Trophoblast cell (in vitro differentiated cells and primary cell): ENCODE results near the gene CCSAP. TPM values are rescaled to one million over a fixed set of nuclear protein-coding genes. Genes with fewer than 3 reads are reported as not detected.

Experiments used
- DNase-seq, 2 donors: peaks; one replicate each; pipeline ENCODE4 v3.0.0-alpha.2; 2016
- H2AFZ ChIP-seq: 2 replicates; pipeline ENCODE4 v1.6.1; 2013; ENCODE audit warnings: low read length, moderate library complexity, mild to moderate bottlenecking; ENCODE audit not compliant: insufficient read depth, poor library complexity
- H2AK5ac ChIP-seq: 2 replicates; pipeline ENCODE4 v1.6.1; 2013; ENCODE audit warnings: mild to moderate bottlenecking, low read length
- H2BK120ac ChIP-seq: 2 replicates; pipeline ENCODE4 v1.6.1; 2013; ENCODE audit warnings: low read length, mild to moderate bottlenecking, moderate library complexity; ENCODE audit not compliant: insufficient read depth, poor library complexity
- H2BK12ac ChIP-seq: 2 replicates; pipeline ENCODE4 v1.6.1; 2013; ENCODE audit warnings: mild to moderate bottlenecking, low read length, moderate library complexity
- H2BK5ac ChIP-seq: 2 replicates; pipeline ENCODE4 v1.6.1; 2013; ENCODE audit warnings: low read length, low read depth, moderate library complexity, mild to moderate bottlenecking; ENCODE audit not compliant: poor library complexity
- H3K14ac ChIP-seq: 2 replicates; pipeline ENCODE4 v1.6.1; 2013; ENCODE audit warnings: mild to moderate bottlenecking, low read length
- H3K18ac ChIP-seq: 2 replicates; pipeline ENCODE4 v1.6.1; 2013; ENCODE audit warnings: mild to moderate bottlenecking, low read length
- H3K23ac ChIP-seq: 2 replicates; pipeline ENCODE4 v1.6.1; 2013; ENCODE audit warnings: low read length
- H3K27ac ChIP-seq: 2 replicates; pipeline ENCODE4 v1.5.1; 2013; ENCODE audit warnings: low read depth, mild to moderate bottlenecking, inconsistent platforms, low read length, moderate library complexity
- H3K27me3 ChIP-seq: 2 replicates; pipeline ENCODE4 v1.6.1; 2013; ENCODE audit warnings: inconsistent platforms, mild to moderate bottlenecking, low read length, moderate library complexity; ENCODE audit not compliant: insufficient read depth
- H3K36me3 ChIP-seq, 2 experiments: 1 replicate in 1 of 2; 2 replicates in 1 of 2; pipeline ENCODE4 v1.6.1; 2013; ENCODE audit warnings: low read length in 2 of 2, mild to moderate bottlenecking in 2 of 2, moderate library complexity in 1 of 2; ENCODE audit not compliant: insufficient read depth in 2 of 2, control insufficient read depth in 1 of 2
- H3K4ac ChIP-seq: 2 replicates; pipeline ENCODE4 v1.6.1; 2013; ENCODE audit warnings: low read depth, mild to moderate bottlenecking, low read length, moderate library complexity
- H3K4me1 ChIP-seq, 2 experiments: 1 replicate in 1 of 2; 2 replicates in 1 of 2; pipeline ENCODE4 v1.6.1; 2013; ENCODE audit warnings: low read length in 2 of 2, mild to moderate bottlenecking in 2 of 2, moderate library complexity in 1 of 2; ENCODE audit not compliant: insufficient read depth in 2 of 2, control insufficient read depth in 1 of 2
- H3K4me2 ChIP-seq: 2 replicates; pipeline ENCODE4 v1.6.1; 2013; ENCODE audit warnings: inconsistent platforms, mild to moderate bottlenecking, low read length, moderate library complexity
- H3K4me3 ChIP-seq: 2 replicates; pipeline ENCODE4 v1.5.1; 2013; ENCODE audit warnings: mild to moderate bottlenecking, low read depth, low read length, inconsistent platforms
- H3K79me1 ChIP-seq: one replicate; pipeline ENCODE4 v1.6.1; 2013; ENCODE audit warnings: low read length
- H3K79me2 ChIP-seq: 2 replicates; pipeline ENCODE4 v1.6.1; 2013; ENCODE audit warnings: low read length, mild to moderate bottlenecking; ENCODE audit not compliant: control insufficient read depth, insufficient read depth, poor library complexity
- H3K9ac ChIP-seq: 2 replicates; pipeline ENCODE4 v1.6.1; 2013; ENCODE audit warnings: mild to moderate bottlenecking, low read length
- H3K9me3 ChIP-seq: 2 replicates; pipeline ENCODE4 v1.6.1; 2013; ENCODE audit warnings: low read depth, mild to moderate bottlenecking, control low read depth, inconsistent platforms, low read length; ENCODE audit not compliant: insufficient read depth
- H4K12ac ChIP-seq: 2 replicates; pipeline ENCODE4 v1.6.1; 2013; ENCODE audit warnings: low read depth, mild to moderate bottlenecking, low read length, moderate library complexity
- H4K8ac ChIP-seq: 2 replicates; pipeline ENCODE4 v1.6.1; 2013; ENCODE audit warnings: low read depth, mild to moderate bottlenecking, low read length, moderate library complexity
- H4K91ac ChIP-seq: one replicate; pipeline ENCODE4 v1.6.1; 2013; ENCODE audit warnings: low read depth, mild to moderate bottlenecking, low read length, moderate library complexity
- WGBS: extraction: QIAGEN DNeasy Blood & Tissue Kit; methylation state at CpG from one replicate; pipeline ENCODE4 v1.1.7; 2013; ENCODE audit warnings: missing lambda C conversion rate; ENCODE audit not compliant: insufficient read length, insufficient coverage; ENCODE audit errors: extremely low coverage; 5-methylcytosine and 5-hydroxymethylcytosine counted together
- polyA plus RNA-seq: library from polyadenylated mRNA; stranded (reverse); fragments of 200-250 nt; gene quantifications from 2 replicates; pipeline ENCODE4 v1.2.3, GENCODE V29; 2013

CCSAP gene, protein sequence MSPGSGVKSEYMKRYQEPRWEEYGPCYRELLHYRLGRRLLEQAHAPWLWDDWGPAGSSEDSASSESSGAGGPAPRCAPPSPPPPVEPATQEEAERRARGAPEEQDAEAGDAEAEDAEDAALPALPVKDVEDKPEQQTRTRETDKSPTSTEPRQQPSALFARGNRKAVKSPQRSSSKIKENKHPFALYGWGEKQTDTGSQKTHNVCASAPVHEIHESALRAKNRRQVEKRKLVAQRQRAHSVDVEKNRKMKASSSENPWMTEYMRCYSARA
- polyA plus RNA-seq = 42.2 and 43.3 TPM in 2 replicates

GRCh38 chr1:229342656-229343569 lies at the start of gene CCSAP:
TSS of gene CCSAP (minus strand) at chr1:229343047. CDS start at chr1:229342465, 582 bp downstream.
- Histone ChIP-seq H2BK12ac (peak within 1 kb of the TSS; percentile 41), H4K12ac (peak within 1 kb of the TSS; percentile 54), H3K4ac (peak within 1 kb of the TSS; percentile 84), H2AFZ (peak within 1 kb of the TSS; percentile 66), H3K14ac (peak within 1 kb of the TSS; percentile 88), H3K9me3 (no peaks in the 10 kb centered on the region), H3K79me2 (peaks cover 16% of the 10 kb centered on the region), H3K18ac (peak within 1 kb of the TSS; percentile 72), H3K9ac (peak within 1 kb of the TSS; percentile 81), H3K27ac (peak within 1 kb of the TSS; percentile 80), H3K23ac (no peak within 1 kb of the TSS), H3K36me3 (no peaks in the 10 kb centered on the region), H2AK5ac (no peak within 1 kb of the TSS), H3K4me2 (peak within 1 kb of the TSS; percentile 98), H4K91ac (peak within 1 kb of the TSS; percentile 65), H3K4me3 (peak within 1 kb of the TSS; percentile 94), H2BK120ac (peak within 1 kb of the TSS; percentile 65), H2BK5ac (peak within 1 kb of the TSS; percentile 88), H4K8ac (peak within 1 kb of the TSS; percentile 83), H3K27me3 (no peaks in the 10 kb centered on the region), H3K4me1 (peaks cover 0 to 13% of the 10 kb centered on the region in 2 experiments), H3K79me1 (peaks cover 11% of the 10 kb centered on the region)
- peak; percentile 46 to 65 for DNase-seq
- WGBS = no CpG with 5 or more reads among the region's 83 CpGs

- Histone ChIP-seq H3K18ac (no peak overlapping the region), H4K91ac (no peak overlapping the region), H3K4me2 (no peak overlapping the region), H2AK5ac (no peak overlapping the region), H4K12ac (no peak overlapping the region), H3K9ac (no peak overlapping the region), H3K79me2 (no peaks in the 10 kb centered on the region), H2BK120ac (no peak overlapping the region), H2AFZ (no peak overlapping the region), H2BK5ac (no peak overlapping the region), H3K27ac (no peak overlapping the region), H3K14ac (no peak overlapping the region), H3K4me3 (no peak overlapping the region), H3K36me3 (no peaks in the 10 kb centered on the region), H4K8ac (no peak overlapping the region), H3K9me3 (peaks cover 5% of the 10 kb centered on the region), H3K79me1 (no peaks in the 10 kb centered on the region), H3K23ac (no peak overlapping the region), H3K4me1 (no peaks in the 10 kb centered on the region), H3K27me3 (no peaks in the 10 kb centered on the region), H2BK12ac (no peak overlapping the region), H3K4ac (no peak overlapping the region)
- WGBS = no CpG with 5 or more reads among the region's 7 CpGs
- no peak for DNase-seq
Measured at GRCh38 chr1:229390130-229390529, 47.3 kb upstream of the CCSAP start.

GRCh38 chr1:229388897-229389580 lies 46.2 kb upstream of the CCSAP start:
- peak; percentile 57 to 83 for DNase-seq
- Histone ChIP-seq H3K4ac (no peak overlapping the region), H3K9me3 (peaks cover 5% of the 10 kb centered on the region), H3K79me2 (no peaks in the 10 kb centered on the region), H4K12ac (no peak overlapping the region), H3K18ac (no peak overlapping the region), H2BK120ac (no peak overlapping the region), H3K14ac (no peak overlapping the region), H3K4me2 (no peak overlapping the region), H2BK5ac (no peak overlapping the region), H2AK5ac (no peak overlapping the region), H3K27ac (no peak overlapping the region), H3K23ac (no peak overlapping the region), H2AFZ (no peak overlapping the region), H4K91ac (no peak overlapping the region), H3K27me3 (no peaks in the 10 kb centered on the region), H4K8ac (no peak overlapping the region), H3K4me1 (no peaks in the 10 kb centered on the region), H2BK12ac (no peak overlapping the region), H3K9ac (no peak overlapping the region), H3K4me3 (no peak overlapping the region), H3K79me1 (no peaks in the 10 kb centered on the region), H3K36me3 (no peaks in the 10 kb centered on the region)
- WGBS = no CpG with 5 or more reads among the region's 7 CpGs

DNA sequence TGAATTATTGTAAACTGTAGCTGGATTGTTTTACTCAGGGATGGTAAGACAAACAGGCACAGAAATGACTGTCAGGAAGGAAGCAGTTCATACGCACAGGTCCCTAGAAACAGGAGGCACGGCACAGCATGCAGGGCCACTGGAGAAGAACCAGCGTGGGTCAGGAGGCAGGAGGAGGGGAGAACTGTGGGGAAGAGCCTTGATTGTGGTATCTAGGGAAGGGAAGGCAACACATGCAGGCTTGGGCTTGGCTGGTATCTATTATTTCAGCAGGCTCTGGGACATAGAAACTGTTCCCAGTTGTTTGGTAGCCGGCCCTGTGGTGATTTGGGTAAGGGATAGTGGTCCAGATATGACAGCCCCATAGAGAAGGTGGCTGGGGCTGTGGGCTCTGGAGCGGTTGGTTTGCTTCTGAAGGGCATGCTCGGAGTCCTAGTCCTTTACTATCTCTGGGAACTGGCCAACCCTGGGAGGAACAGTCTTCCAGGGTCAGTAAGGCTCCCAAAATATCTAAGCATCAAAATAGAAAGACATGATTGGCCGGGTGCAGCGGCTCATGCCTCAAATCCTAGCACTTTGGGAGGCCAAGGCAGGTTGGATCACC lies 43.1 kb upstream of the CCSAP start:
- no peaks in the 10 kb centered on the region for H3K79me1 ChIP-seq
- no peak overlapping the region for H3K23ac ChIP-seq
- no peak overlapping the region for H3K9ac ChIP-seq
- no peak overlapping the region for H3K18ac ChIP-seq
- no peak overlapping the region for H4K8ac ChIP-seq
- H2AK5ac ChIP-seq = no peak overlapping the region
- no peak overlapping the region for H3K4me2 ChIP-seq
- no peaks in the 10 kb centered on the region for H3K36me3 ChIP-seq
- H3K4me1 ChIP-seq = no peaks in the 10 kb centered on the region
- H3K79me2 ChIP-seq = no peaks in the 10 kb centered on the region
- DNase-seq = no peak
- no peak overlapping the region for H3K27ac ChIP-seq
- no peak overlapping the region for H2BK12ac ChIP-seq
- no peak overlapping the region for H3K4ac ChIP-seq
- no peak overlapping the region for H2BK120ac ChIP-seq
- no peak overlapping the region for H3K14ac ChIP-seq
- H3K27me3 ChIP-seq = no peaks in the 10 kb centered on the region
- H3K9me3 ChIP-seq = peaks cover 3% of the 10 kb centered on the region
- no CpG with 5 or more reads among the region's 8 CpGs for WGBS
- H2BK5ac ChIP-seq = no peak overlapping the region
- no peak overlapping the region for H4K91ac ChIP-seq
- H3K4me3 ChIP-seq = no peak overlapping the region
- no peak overlapping the region for H2AFZ ChIP-seq
- H4K12ac ChIP-seq = no peak overlapping the region
